DMS 273 (cell line): ENCODE data around the gene DACH1.

Experiments used
- DNase-seq: peaks from one replicate; lab custom pipeline; 2025; ENCODE audit not compliant: unreplicated experiment; lab: John Stamatoyannopoulos, UW

DACH1 gene

GRCh38 chr13:71503781-71504180 lies 363.2 kb downstream of the DACH1 start:
- no peak for DNase-seq

GRCh38 chr13:71499944-71500514 lies 367.0 kb downstream of the DACH1 start:
- DNase-seq = no peak

DNA sequence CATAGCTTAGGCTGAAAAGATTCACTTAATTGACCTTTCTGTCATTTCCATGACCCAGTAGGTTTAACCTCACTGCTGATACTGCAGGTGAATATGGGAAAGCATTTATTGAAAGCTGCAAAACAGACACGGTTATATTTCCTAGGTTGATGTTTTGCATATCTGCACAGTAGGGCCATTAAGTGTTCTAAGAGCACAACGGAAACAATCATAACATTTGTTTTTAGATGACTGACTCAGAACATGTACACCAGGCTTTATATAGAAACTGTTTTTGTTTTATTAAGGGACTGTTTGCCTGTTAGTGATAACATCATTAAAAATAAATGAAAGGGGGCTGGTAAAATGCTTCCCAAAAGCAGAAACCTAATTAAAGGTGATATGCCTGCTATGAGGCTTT lies 367.8 kb downstream of the DACH1 start:
- no peak for DNase-seq

DNA sequence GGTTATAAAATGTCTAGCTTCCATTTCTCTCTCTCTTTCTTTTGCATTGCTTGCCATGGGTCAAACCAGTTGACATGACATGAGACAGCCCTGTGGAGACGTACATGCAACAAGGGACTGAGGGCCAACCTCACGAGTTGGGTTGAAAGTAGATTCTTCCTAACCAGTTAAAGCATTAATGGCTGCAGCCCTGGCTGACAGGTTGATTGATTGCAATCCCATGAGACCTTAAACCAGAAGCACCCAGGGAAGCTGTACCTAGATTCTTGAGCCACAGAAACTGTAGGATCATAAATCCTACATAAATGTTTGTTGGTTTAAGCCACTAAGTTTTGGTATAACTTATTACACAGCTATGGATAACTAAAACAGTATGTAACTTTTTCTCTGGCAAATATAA lies 373.8 kb downstream of the DACH1 start:
- no peak for DNase-seq

DNA sequence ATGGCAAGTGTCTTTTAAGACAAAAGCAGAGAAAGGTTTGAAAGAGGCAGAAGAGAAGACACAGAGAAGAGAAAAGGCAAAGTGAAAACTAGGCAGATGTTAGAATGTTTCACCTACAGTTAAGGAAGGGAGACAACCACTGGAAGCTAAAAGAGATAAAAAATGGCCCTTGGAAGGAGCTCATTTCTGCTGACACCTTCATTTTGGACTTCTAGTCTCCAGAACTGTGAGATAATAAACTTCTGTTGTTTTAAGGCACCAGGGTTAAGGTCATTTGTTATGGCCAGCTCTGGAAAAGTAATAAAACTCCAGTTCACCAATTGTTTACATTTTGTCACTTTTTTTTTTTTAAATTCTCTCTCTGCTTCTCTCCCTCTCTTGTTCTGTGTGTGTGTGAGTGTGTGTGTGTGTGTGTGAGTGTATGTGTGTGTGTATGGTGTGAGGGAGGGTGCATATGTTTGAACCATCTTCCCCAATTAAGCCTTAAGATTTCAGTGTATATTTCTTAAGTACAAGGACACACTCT lies 374.6 kb downstream of the DACH1 start:
- no peak for DNase-seq

DNA sequence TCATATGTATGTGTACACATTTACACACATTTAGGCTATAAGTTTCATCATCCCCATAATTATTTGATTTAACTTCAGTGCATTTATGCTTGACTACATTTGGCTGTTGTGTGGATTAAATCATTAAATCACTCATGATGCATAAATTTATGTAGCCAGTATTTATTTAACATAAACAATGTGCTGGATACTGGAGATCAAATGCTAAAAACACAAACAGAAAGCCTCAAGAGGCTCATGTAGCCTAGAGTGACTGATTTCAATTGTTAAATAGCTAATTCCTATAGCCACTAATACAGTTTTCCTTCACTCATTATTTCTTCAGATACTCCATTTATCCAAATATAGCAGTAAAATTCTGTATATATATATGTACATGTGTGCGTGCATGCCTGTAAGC lies 376.0 kb downstream of the DACH1 start:
- no peak for DNase-seq

DNA sequence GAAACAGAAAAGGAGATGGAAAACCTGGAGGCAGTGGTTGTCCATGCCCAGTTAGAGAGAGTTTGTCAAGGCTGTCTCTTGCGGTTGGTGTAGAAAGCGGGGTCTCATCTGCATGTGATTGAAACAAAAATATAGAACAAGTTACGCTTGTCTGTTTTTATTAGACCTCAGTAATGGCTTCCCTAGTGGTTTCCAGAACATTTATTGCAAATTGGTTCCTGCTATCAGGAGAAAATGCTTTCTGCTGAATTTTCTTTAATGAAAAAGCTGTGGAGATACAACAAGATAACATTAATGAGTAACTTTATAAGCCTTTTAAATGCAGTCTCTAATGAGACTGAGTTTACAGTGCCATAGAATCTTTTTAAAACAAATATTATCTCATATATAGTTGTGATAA lies 378.0 kb downstream of the DACH1 start:
- no peak for DNase-seq

DNA sequence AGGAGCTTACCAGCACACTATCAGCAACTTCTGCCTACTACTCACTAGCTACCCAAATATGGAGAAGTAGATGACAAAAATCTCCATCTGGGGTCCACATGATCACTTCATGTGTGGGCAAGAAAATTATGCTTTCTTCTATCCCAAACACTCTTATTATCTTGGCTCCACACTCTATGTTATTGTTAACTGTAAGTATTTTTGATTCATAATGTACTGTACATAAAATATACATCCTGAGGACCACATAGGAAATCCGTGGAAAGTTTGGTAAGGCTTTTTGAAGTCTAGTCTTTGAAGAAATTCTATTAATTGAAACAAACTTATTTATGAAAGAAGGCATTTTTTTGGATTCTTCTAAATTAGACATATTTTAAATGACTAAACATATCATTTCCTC lies 378.8 kb downstream of the DACH1 start:
- DNase-seq = no peak

- no peak for DNase-seq
Measured at GRCh38 chr13:71485913-71486312, 381.1 kb downstream of the DACH1 start.

GRCh38 chr13:71483733-71484132 lies 383.3 kb downstream of the DACH1 start:
- DNase-seq = no peak

- peak; percentile 35 for DNase-seq
Measured at GRCh38 chr13:71481501-71481900, 385.5 kb downstream of the DACH1 start.

- no peak for DNase-seq
Measured at GRCh38 chr13:71481046-71481445, 386.0 kb downstream of the DACH1 start.

GRCh38 chr13:71477735-71478134 lies 389.3 kb downstream of the DACH1 start:
- no peak for DNase-seq

DNA sequence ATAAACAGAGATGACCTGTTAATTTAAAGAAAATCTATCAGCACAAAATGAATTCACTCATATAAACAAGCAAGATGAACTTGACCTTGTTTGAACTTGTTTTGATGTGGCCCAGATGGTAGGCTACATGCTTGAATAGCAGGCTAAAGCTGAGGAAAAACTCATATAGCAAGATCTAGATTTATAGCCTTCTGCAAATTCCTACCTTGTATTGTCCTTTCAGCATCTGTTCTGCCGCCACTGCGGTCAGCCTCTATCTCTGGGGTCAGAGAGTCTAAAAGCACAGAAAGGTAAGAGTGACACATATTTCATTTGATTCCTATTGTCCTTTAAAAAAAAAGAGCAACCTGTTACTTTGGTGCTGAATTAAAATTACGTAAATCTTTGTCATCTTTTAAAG lies 392.1 kb downstream of the DACH1 start:
- peak; percentile 78 for DNase-seq

- no peak for DNase-seq
Measured at GRCh38 chr13:71469626-71470025, 397.4 kb downstream of the DACH1 start.

DNA sequence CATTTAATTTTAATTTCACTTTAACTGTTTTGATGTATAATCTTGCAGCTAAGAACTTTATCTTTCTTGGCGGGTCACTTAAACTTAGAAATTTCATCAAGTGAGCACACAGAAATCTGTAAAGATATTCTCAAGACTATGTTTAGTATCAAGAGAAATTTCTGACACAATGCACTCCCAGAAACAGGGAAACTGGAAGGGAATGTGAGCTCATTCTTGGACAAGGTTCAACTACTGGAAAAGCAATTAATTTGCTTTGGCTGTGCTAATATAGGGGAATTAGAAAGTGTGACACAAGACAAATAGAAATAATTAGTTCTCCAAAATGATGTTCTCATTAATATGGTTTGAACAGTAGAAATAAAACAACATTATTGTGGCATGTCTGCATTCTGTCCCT lies 402.3 kb downstream of the DACH1 start:
- peak; percentile 52 for DNase-seq

DNA sequence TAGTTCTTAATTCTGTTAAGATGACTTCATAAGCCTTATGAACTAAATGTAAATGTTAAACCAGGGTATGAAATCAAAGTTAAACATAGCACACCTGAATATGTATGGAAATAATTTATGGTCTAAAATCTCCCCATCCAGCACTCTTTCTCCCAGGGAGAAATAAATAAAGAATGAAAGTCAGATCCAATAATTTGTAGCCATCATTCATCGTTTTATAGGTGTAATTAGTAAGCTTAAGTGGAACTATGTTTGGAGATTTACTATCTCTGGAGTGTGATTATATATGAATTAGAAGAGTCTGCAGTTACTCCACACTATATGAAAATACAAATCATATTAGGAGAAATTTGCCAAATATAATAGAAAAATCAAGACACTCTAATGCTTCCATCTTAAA lies 405.1 kb downstream of the DACH1 start:
- DNase-seq = no peak

DNA sequence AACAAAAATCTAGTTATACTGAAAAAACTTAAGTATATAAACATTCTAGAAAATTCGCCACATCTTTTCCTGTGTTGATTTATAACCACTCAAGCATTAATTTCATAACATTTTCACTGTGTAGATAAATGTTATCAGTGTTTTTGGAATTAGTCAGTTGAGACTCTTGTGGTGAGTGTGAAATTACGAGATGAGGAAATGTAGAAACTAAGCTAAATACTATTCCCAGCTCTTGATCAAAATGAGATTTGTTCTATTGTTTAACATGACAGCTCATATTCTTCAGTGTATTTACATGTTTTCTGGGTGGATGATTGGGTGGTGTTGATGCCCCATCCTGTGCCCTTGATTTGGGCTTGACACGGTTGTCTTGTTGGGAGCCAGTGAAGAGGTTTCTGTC lies 406.8 kb downstream of the DACH1 start:
- DNase-seq = no peak

DNA sequence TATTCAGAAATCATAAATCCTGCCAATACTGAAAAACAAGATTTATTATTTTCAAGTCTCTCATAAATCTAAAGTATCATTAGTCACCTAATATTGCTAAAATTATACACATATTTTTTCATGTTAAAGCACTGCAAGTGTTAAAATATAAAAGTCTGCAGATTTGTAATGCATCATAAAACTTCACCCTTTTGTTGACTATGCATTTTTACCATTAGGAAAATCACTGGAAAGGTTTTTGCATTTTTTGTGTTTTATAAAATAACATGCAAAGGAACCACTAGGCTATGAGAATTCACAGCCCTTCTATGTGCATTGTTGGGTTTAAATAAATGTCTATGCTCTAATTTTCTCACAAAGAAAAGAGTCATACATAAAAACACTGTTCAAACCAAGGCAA lies 407.3 kb downstream of the DACH1 start:
- no peak for DNase-seq

DNA sequence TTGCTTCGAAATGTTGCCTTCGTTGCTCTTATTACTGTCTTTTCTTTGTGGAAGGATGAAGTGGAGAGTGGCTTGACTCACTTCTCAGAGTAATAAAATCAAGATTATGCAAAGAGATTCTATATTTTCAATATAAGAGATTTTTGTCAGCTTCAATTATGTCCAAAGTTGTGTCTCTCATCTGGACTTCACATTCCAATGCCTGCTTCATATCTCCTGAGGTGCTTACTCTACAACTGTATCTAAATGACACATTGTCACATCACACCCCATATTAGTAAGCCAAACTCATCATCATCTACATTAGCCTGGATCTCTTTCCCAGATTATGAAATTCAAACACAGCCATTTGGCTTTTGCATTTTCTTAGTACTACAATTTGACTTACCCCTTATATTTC lies 409.4 kb downstream of the DACH1 start:
- DNase-seq = no peak

DNA sequence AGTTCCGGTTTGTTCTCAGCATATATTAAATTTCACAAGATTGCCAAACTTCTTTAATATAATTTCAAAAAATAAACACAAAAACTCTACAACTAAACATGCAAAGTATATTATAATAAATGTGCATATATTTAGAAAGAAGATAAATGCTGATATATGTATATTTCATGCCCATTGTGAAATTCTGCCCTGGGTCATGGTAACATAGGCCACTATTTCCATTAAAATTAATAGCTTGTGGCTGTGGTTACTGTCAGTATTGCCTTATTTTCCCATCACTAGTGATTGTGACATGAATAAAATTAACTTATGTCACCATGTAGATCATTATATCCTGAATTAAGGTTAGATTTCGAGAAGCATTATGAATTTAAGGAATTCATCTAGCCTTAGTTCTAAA lies 410.9 kb downstream of the DACH1 start:
- no peak for DNase-seq

- DNase-seq = no peak
Measured at GRCh38 chr13:71454509-71454908, 412.5 kb downstream of the DACH1 start.

- DNase-seq = peak; percentile 33
Measured at GRCh38 chr13:71448080-71448630, 418.8 kb downstream of the DACH1 start.
